Spleen (tissue), 11 donors: Measurements from ENCODE around the gene CXCL1. TPM values are rescaled to one million over a fixed set of nuclear protein-coding genes. Genes with fewer than 3 reads are reported as not detected.

ENCODE experiments used
- DNase-seq: peaks from one replicate; pipeline ENCODE4 v3.0.0-alpha.2; 2020
- H3K27ac ChIP-seq, 8 donors: fragments of 200-600 bp; sonication (generic) in 7 of 8; 1 replicate in 4 of 8; 2 replicates in 4 of 8; pipeline versions ENCODE4 v1.5.0 to v1.8.0; 2016 to 2021; ENCODE audit warnings: inconsistent platforms in 4 of 8, mild to moderate bottlenecking in 4 of 8, moderate library complexity in 1 of 8
- H3K27me3 ChIP-seq, 7 donors: fragments of 200-600 bp; sonication (generic) in 6 of 7; replicated peaks in 1 of 7; 1 replicate in 4 of 7; 2 replicates in 3 of 7; pipeline versions ENCODE4 v1.5.0 to v1.8.0; 2016 to 2021; ENCODE audit warnings: inconsistent platforms in 3 of 7, mild to moderate bottlenecking in 1 of 7
- H3K36me3 ChIP-seq, 6 donors: fragments of 200-600 bp; sonication (generic) in 5 of 6; 1 replicate in 4 of 6; 2 replicates in 2 of 6; pipeline versions ENCODE4 v1.5.0 to v1.8.0; 2016 to 2021; ENCODE audit warnings: inconsistent platforms in 2 of 6
- H3K4me1 ChIP-seq, 6 donors: fragments of 200-600 bp; sonication (generic) in 5 of 6; 1 replicate in 3 of 6; 2 replicates in 3 of 6; pipeline versions ENCODE4 v1.5.0 to v1.8.0; 2016 to 2021; ENCODE audit warnings: inconsistent platforms in 3 of 6
- H3K4me3 ChIP-seq, 8 donors: fragments of 200-600 bp; sonication (generic) in 7 of 8; 1 replicate in 4 of 8; 2 replicates in 4 of 8; pipeline versions ENCODE4 v1.5.0 to v1.8.0; 2016 to 2021; ENCODE audit warnings: inconsistent platforms in 4 of 8, mild to moderate bottlenecking in 4 of 8, moderate library complexity in 2 of 8
- H3K9me3 ChIP-seq, 8 donors: fragments of 200-600 bp; sonication (generic) in 7 of 8; 1 replicate in 4 of 8; 2 replicates in 4 of 8; pipeline versions ENCODE4 v1.5.0 to v1.8.0; 2016 to 2021; ENCODE audit warnings: inconsistent platforms in 4 of 8
- POLR2A ChIP-seq, 3 donors: fragments of 450-650 bp; IDR thresholded peaks; one replicate each; pipeline ENCODE4 v1.5.1; 2017; ENCODE audit warnings: antibody characterized with exemption in 3 of 3, mild to moderate bottlenecking in 1 of 3
- POLR2AphosphoS5 ChIP-seq, 3 donors: sonication (generic); formaldehyde crosslinking; IDR thresholded peaks; one replicate each; pipeline ENCODE4 v1.5.1; 2017; ENCODE audit warnings: antibody characterized with exemption in 3 of 3
- WGBS, 5 donors: extraction: QIAGEN DNeasy Blood & Tissue Kit in 3 of 5; methylation state at CpG; one replicate each; pipeline versions ENCODE4 v1.1.5 to v1.1.7; 2013 to 2018; 5-methylcytosine and 5-hydroxymethylcytosine counted together
- intact Hi-C: fragments of 100-400 bp; cut with DNase I; formaldehyde crosslinking; loops from one replicate; pipeline ENCODE4 v1.15.0; 2023; ENCODE audit warnings: low total_unique reads
- polyA plus RNA-seq, 3 donors: library from polyadenylated mRNA; stranded (reverse); fragments of 200-250 nt; gene quantifications; one replicate each; pipeline ENCODE4 v1.2.1, GENCODE V29; 2013
- total RNA-seq, 7 donors: library from RNA; depleted of rRNA in 3 of 7; stranded (reverse); fragments of >200 nt in 3 of 7; fragmentation: NEBNext Ultra II Directional in 4 of 7; extraction: Animal tissue kit (Norgen Biotek cat#: 25700) in 4 of 7; gene quantifications; one replicate each; pipeline versions ENCODE4 v1.1.0 to v1.2.1, GENCODE V29; 2016 to 2021
- TF ChIP-seq, protein P1 (sequence below), 11 experiments: fragments of 200-600 bp in 7 of 11; fragments of 450-650 bp in 4 of 11; sonication (generic) in 4 of 11; IDR thresholded peaks in 8 of 11; conservative IDR thresholded peaks in 3 of 11; 1 replicate in 7 of 11; 2 replicates in 4 of 11; pipeline versions ENCODE4 v1.4.0 to v1.8.0; 2016 to 2021; ENCODE audit warnings: antibody characterized with exemption in 11 of 11, inconsistent platforms in 4 of 11, mild to moderate bottlenecking in 1 of 11
- donor health status: healthy with polysubstance abuse.
- donor health status: DM: no; HTN: no; CAD: no; lungs with moderate emphysema.
- donor health status: DM: no; HTN: no; CAD: no.
- donor health status: Bipolar disorder and iron deficiency.
- donor health status: healthy.
- donor health status: DM: no; HTN: no; CAD: no.
- donor health status: DM: yes; HTN: yes; CAD: no.

CXCL1 gene
- total and polyA plus RNA-seq, 10 donors = 40.9 to 208 (median 154) TPM

DNA sequence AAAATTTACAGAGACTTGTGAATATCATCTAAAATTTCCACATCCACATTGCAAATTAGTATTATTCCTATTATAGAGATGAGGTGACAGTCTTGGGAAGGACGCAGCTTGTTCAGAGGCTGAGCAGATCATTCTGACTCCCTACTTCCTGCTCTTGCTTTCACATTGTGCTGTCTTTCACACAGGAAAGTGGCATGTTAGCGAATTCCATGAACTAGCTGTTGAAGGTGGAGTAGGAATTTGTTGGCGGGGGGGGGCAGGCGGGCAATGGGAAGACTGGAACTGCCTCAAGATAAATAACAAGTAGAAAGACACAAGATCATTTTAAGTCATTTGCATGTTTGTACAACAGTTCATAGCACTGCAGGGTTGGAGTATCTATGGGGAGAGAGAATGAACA, 13.8 kb upstream of the CXCL1 start:
- H3K4me1 ChIP-seq = peaks cover 0 to 24% (median 3%) of the 10 kb centered on the region in 6 donors
- no peaks in the 10 kb centered on the region for H3K36me3 ChIP-seq
- TF ChIP-seq, protein P1, sequence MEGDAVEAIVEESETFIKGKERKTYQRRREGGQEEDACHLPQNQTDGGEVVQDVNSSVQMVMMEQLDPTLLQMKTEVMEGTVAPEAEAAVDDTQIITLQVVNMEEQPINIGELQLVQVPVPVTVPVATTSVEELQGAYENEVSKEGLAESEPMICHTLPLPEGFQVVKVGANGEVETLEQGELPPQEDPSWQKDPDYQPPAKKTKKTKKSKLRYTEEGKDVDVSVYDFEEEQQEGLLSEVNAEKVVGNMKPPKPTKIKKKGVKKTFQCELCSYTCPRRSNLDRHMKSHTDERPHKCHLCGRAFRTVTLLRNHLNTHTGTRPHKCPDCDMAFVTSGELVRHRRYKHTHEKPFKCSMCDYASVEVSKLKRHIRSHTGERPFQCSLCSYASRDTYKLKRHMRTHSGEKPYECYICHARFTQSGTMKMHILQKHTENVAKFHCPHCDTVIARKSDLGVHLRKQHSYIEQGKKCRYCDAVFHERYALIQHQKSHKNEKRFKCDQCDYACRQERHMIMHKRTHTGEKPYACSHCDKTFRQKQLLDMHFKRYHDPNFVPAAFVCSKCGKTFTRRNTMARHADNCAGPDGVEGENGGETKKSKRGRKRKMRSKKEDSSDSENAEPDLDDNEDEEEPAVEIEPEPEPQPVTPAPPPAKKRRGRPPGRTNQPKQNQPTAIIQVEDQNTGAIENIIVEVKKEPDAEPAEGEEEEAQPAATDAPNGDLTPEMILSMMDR (IDR thresholded peaks at IDR 0.05 in 8 of 11, conservative IDR thresholded peaks at IDR 0.05 in 3 of 11) = no peak
- TF ChIP-seq POLR2A (IDR thresholded peaks at IDR 0.05) = no peak
- no peak for TF ChIP-seq POLR2AphosphoS5 (IDR thresholded peaks at IDR 0.05)
- intact Hi-C loops = no loop called here
- H3K27me3 ChIP-seq = peaks cover 0 to 11% (median 0%) of the 10 kb centered on the region in 7 donors
- H3K9me3 ChIP-seq = no peaks in the 10 kb centered on the region
- WGBS, 5 donors = 59 to 76% (median 72%) methylated on average over 4 of the region's 4 CpGs
- no peak overlapping the region for H3K4me3 ChIP-seq
- no peak for DNase-seq
- peak overlapping the region in 1 of 8 donors; percentile 21 for H3K27ac ChIP-seq

DNA sequence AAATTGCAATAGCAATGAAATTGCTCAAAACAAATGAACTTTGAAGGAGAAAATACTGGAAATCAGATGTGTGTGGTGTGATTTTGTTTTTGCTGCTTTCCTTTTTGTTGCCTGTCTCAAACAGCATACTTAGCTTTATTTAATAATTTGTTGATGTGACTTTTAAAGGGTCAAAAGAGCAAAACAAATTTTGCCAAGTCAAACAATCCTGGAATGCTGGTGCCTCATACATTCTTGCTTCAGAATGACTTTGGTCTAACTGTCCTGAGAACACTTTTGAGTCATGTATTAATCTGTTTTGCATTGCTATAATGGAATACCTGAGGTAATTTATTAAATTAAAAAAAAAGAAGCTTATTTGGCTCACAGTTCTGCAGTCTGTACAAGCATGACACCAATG, 12.7 kb upstream of the CXCL1 start:
- no peak for DNase-seq
- Histone ChIP-seq H3K9me3 (no peaks in the 10 kb centered on the region), H3K27ac (peak overlapping the region in 1 of 8 donors; percentile 21), H3K36me3 (no peaks in the 10 kb centered on the region), H3K4me3 (no peak overlapping the region), H3K27me3 (peaks cover 0 to 11% (median 0%) of the 10 kb centered on the region in 7 donors), H3K4me1 (peaks cover 0 to 24% (median 3%) of the 10 kb centered on the region in 6 donors)
- TF ChIP-seq POLR2A (IDR thresholded peaks at IDR 0.05) (no peak), POLR2AphosphoS5 (IDR thresholded peaks at IDR 0.05) (no peak)
- TF ChIP-seq, protein P1 (IDR thresholded peaks at IDR 0.05 in 8 of 11, conservative IDR thresholded peaks at IDR 0.05 in 3 of 11) = no peak
- intact Hi-C loops = no loop called here

DNA sequence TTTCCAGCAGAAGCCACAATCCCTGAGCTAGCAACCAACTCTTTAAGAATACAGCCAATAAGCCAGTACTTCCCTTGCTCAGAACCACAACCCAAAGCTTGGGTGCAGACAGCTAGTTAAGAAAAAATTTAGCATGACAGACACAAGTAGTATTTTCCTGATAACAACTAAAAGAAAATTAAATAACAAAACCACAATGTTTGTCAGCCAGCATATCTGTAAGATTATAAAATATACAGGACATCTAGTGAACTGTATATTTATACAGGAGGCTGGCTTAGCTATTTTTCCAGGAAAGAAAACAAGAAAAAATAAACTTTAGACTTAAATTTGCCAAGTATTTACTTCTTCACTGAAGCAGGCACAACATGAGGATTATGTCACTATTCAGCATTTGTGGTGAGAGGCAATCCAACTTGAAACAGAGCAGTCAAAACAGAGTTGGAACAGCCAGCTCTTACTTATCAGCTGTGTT, 9.5 kb upstream of the CXCL1 start:
- peaks cover 0 to 7% (median 0%) of the 10 kb centered on the region in 6 donors for H3K4me1 ChIP-seq
- no peak overlapping the region for H3K4me3 ChIP-seq
- peak overlapping the region in 6 of 8 donors; percentile 2 to 56 (median 33) for H3K27ac ChIP-seq
- H3K27me3 ChIP-seq = no peaks in the 10 kb centered on the region
- H3K9me3 ChIP-seq = no peaks in the 10 kb centered on the region
- intact Hi-C loops = no loop called here
- no peaks in the 10 kb centered on the region for H3K36me3 ChIP-seq
- TF ChIP-seq POLR2A (IDR thresholded peaks at IDR 0.05) (no peak), POLR2AphosphoS5 (IDR thresholded peaks at IDR 0.05) (no peak)
- TF ChIP-seq, protein P1 (IDR thresholded peaks at IDR 0.05 in 8 of 11, conservative IDR thresholded peaks at IDR 0.05 in 3 of 11) = no peak
- no peak for DNase-seq

DNA sequence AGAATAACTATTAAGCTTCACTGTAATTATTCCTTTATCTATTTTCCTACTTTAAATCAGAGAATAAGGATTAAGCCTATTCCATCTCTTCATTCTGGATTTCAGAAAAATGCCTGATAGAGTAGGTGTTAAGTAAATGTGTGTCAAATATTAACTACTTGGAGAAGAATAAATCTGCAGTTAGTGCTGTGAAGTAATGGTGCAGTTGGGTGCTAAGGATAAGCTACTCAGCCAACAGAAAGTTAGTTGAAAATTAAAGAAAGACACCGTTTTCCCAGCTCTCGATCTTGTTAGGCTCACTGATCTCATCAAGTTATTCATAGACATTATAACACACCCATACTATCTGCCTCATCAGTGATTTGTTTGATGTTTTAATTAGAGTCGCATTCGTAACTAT, 9.0 kb upstream of the CXCL1 start:
- TF ChIP-seq, protein P1 (IDR thresholded peaks at IDR 0.05 in 8 of 11, conservative IDR thresholded peaks at IDR 0.05 in 3 of 11) = no peak
- no peak for TF ChIP-seq POLR2AphosphoS5 (IDR thresholded peaks at IDR 0.05)
- TF ChIP-seq POLR2A (IDR thresholded peaks at IDR 0.05) = no peak
- Histone ChIP-seq H3K9me3 (no peaks in the 10 kb centered on the region), H3K27ac (peak overlapping the region in 6 of 8 donors; percentile 2 to 56 (median 33)), H3K27me3 (no peaks in the 10 kb centered on the region), H3K36me3 (no peaks in the 10 kb centered on the region), H3K4me3 (no peak overlapping the region), H3K4me1 (peaks cover 0 to 13% (median 0%) of the 10 kb centered on the region in 6 donors)
- DNase-seq = no peak
- 61 to 69% (median 66%) methylated on average over 4 of the region's 4 CpGs for WGBS, 5 donors
- intact Hi-C loops = no loop called here
